GM12878 (cell line): Measurements from ENCODE around the gene GLUD1. TPM values are rescaled to one million over a fixed set of nuclear protein-coding genes. Genes with fewer than 3 reads are reported as not detected.

Experiments used
- ATAC-seq: fragments of 200-7000 bp; cut with Tn5 transposase; 3 replicates; pipeline ENCODE4 v1.9.1; 2020; ENCODE audit warnings: mild to moderate bottlenecking, moderate library complexity
- BruUV-seq: library from RNA; stranded (reverse); fragments of 400-500 nt; replicated peaks from 2 replicates; lab custom pipeline; 2021; lab: Mats Ljungman, UMichigan
- CTCF ChIA-PET: fragments of 300-600 bp; sonication (Branson Sonifier 250); formaldehyde crosslinking; extraction: SDS; loops from one replicate; lab custom pipeline; 2021; ENCODE audit warnings: inconsistent platforms; lab: Yijun Ruan, JAX
- POLR2A ChIA-PET: fragments of 350-600 bp; formaldehyde crosslinking; extraction: SDS; loops from one replicate; lab custom pipeline; 2021; ENCODE audit warnings: inconsistent platforms; lab: Charles Lee
- RAD21 ChIA-PET: fragments of 300-600 bp; sonication (Branson Sonifier 250); formaldehyde crosslinking; loops from one replicate; lab custom pipeline; 2023; ENCODE audit warnings: antibody characterized with exemption; ENCODE audit not compliant: unreplicated experiment; lab: Charles Lee
- SMC1A ChIA-PET: fragments of 300-600 bp; sonication (Branson Sonifier 250); formaldehyde crosslinking; loops from one replicate; lab custom pipeline; 2023; ENCODE audit not compliant: unreplicated experiment, uncharacterized antibody; lab: Charles Lee
- DNase-seq: peaks from one replicate; pipeline ENCODE4 v3.0.0-alpha.2; 2011; ENCODE audit warnings: low read depth, low spot score
- FAIRE-seq: peaks from 3 replicates; lab custom pipeline; 2011; peaks lifted over from hg19 to GRCh38; lab: Jason Lieb, UNC
- H2AFZ ChIP-seq: 2 replicates; pipeline ENCODE4 v1.6.0; 2011; ENCODE audit warnings: low read depth, low read length, control low read depth; ENCODE audit not compliant: control insufficient read depth
- H3K27ac ChIP-seq: 2 replicates; pipeline ENCODE4 v1.5.1; 2011; ENCODE audit warnings: control low read depth; ENCODE audit not compliant: control insufficient read depth, insufficient read depth
- H3K27me3 ChIP-seq, 2 experiments: replicated peaks in 1 of 2; 2 replicates each; pipeline versions ENCODE4 v1.6.0 to v1.6.1; 2011; ENCODE audit warnings: low read length in 1 of 2; ENCODE audit not compliant: control insufficient read depth in 2 of 2, insufficient read depth in 2 of 2
- H3K36me3 ChIP-seq, 2 experiments: 2 replicates each; pipeline ENCODE4 v1.5.1; 2011; ENCODE audit warnings: low read length in 1 of 2; ENCODE audit not compliant: control insufficient read depth in 2 of 2, insufficient read depth in 2 of 2
- H3K4me1 ChIP-seq: 2 replicates; pipeline ENCODE4 v1.6.1; 2011; ENCODE audit warnings: mild to moderate bottlenecking, low read length, moderate library complexity, mixed read lengths; ENCODE audit not compliant: control insufficient read depth, insufficient read depth
- H3K4me2 ChIP-seq: 2 replicates; pipeline ENCODE4 v1.6.0; 2011; ENCODE audit warnings: control low read depth; ENCODE audit not compliant: control insufficient read depth, insufficient read depth
- H3K4me3 ChIP-seq: fragments of 200-600 bp; sonication (generic); 2 replicates; pipeline ENCODE4 v1.5.1; 2016
- H3K79me2 ChIP-seq: 2 replicates; pipeline ENCODE4 v1.6.0; 2011; ENCODE audit warnings: low read length; ENCODE audit not compliant: control insufficient read depth, insufficient read depth
- H3K9ac ChIP-seq: 2 replicates; pipeline ENCODE4 v1.8.0; 2011; ENCODE audit warnings: low read length, control low read depth, mixed read lengths; ENCODE audit not compliant: control insufficient read depth, insufficient read depth
- H3K9me3 ChIP-seq: replicated peaks from 3 replicates; pipeline ENCODE4 v1.5.1; 2011; ENCODE audit warnings: mild to moderate bottlenecking, low read length; ENCODE audit not compliant: control insufficient read depth, insufficient read depth
- H4K20me1 ChIP-seq: 2 replicates; pipeline ENCODE4 v1.6.0; 2011; ENCODE audit not compliant: control insufficient read depth, insufficient read depth
- GABPA ChIP-seq: IDR thresholded peaks from 2 replicates; pipeline ENCODE4 v1.6.1; 2014; ENCODE audit warnings: antibody characterized with exemption, low read depth, mild to moderate bottlenecking, inconsistent platforms
- HDGF ChIP-seq: fragments of 450-650 bp; IDR thresholded peaks from 2 replicates; pipeline ENCODE4 v1.6.1; 2016; ENCODE audit warnings: antibody characterized with exemption
- IKZF2 ChIP-seq, 2 experiments: fragments of 450-650 bp; IDR thresholded peaks; 2 replicates each; pipeline ENCODE4 v1.6.1; 2017; ENCODE audit warnings: mild to moderate bottlenecking in 2 of 2, moderate library complexity in 2 of 2
- KLF5 ChIP-seq: fragments of 450-650 bp; IDR thresholded peaks from 2 replicates; pipeline ENCODE4 v1.6.1; 2014; ENCODE audit warnings: mild to moderate bottlenecking; ENCODE audit not compliant: partially characterized antibody
- POLR2AphosphoS2 ChIP-seq: IDR thresholded peaks from 2 replicates; pipeline ENCODE4 v1.6.1; 2011; ENCODE audit warnings: low read depth, mild to moderate bottlenecking, low read length, improper control_type of control experiment, moderate library complexity
- RELA ChIP-seq: fragments of 450-650 bp; IDR thresholded peaks from 2 replicates; pipeline ENCODE4 v1.8.0; 2014; ENCODE audit warnings: borderline replicate concordance; ENCODE audit not compliant: partially characterized antibody
- SMAD1 ChIP-seq: fragments of 450-650 bp; IDR thresholded peaks from 2 replicates; pipeline ENCODE4 v1.6.1; 2018; ENCODE audit warnings: mild to moderate bottlenecking, low read depth; ENCODE audit not compliant: partially characterized antibody
- TCF7 ChIP-seq: IDR thresholded peaks from 2 replicates; pipeline ENCODE4 v1.6.1; 2014; ENCODE audit warnings: antibody characterized with exemption, borderline replicate concordance
- WGBS: methylation state at CpG from one replicate; pipeline ENCODE4 v1.1.6; 2016; ENCODE audit warnings: low lambda C conversion rate; ENCODE audit not compliant: insufficient replicate concordance, insufficient coverage; ENCODE audit errors: missing lambda C conversion rate; 5-methylcytosine and 5-hydroxymethylcytosine counted together
- in situ Hi-C: fragments of 300-500 bp; cut with MboI; formaldehyde crosslinking; loops from 9 replicates; pipeline ENCODE4 v1.14.3; 2018; ENCODE audit warnings: mixed read lengths
- intact Hi-C: fragments of 100-400 bp; cut with micrococcal nuclease; formaldehyde crosslinking; loops from one replicate; pipeline ENCODE4 v1.14.2; 2022; ENCODE audit not compliant: unreplicated experiment
- polyA plus RNA-seq, 11 experiments: library from polyadenylated mRNA; depleted of rRNA in 4 of 11; unstranded in 6 of 11; stranded (reverse) in 5 of 11; fragments of >200 nt; fragmentation: Nextera tagmentation in 4 of 11; fragmentation: Illumina TruSeq in 1 of 11; extraction: Ambion mirVana in 4 of 11; extraction: Trizol in 1 of 11; gene quantifications; 1 replicate in 1 of 11; 2 replicates in 10 of 11; pipeline versions ENCODE4 v1.2.1 to v1.2.3, GENCODE V29; 2011 to 2016; ENCODE audit warnings: inconsistent platforms in 2 of 11, missing spikeins in 2 of 11, low read depth in 1 of 11
- small RNA-seq: library from RNA; depleted of rRNA; stranded (forward); fragments of <200 nt; gene quantifications from one replicate; pipeline ENCODE3, GENCODE V24; 2014
- total RNA-seq, 4 experiments: library from RNA; depleted of rRNA in 3 of 4; stranded (reverse); fragments of >200 nt in 3 of 4; fragmentation: Illumina TruSeq in 1 of 4; extraction: Trizol in 1 of 4; gene quantifications; 2 replicates each; pipeline versions ENCODE4 v1.2.1 to v1.2.3, GENCODE V29; 2013 to 2021
- TF ChIP-seq, protein P1 (sequence below): fragments of 450-650 bp; IDR thresholded peaks from 2 replicates; pipeline ENCODE4 v1.6.1; 2014; ENCODE audit warnings: mild to moderate bottlenecking
- TF ChIP-seq, protein P2 (sequence below): fragments of 450-650 bp; formaldehyde crosslinking; IDR thresholded peaks from 2 replicates; pipeline ENCODE4 v1.4.0; 2020; ENCODE audit warnings: mild to moderate bottlenecking, moderate library complexity

Gene GLUD1
- total and polyA plus RNA-seq, 10 of the 15 experiments (the other 5 are each of a cell fraction or from before 2014, with no cell fraction given) = 26.1 to 109 (median 81.4) TPM

DNA sequence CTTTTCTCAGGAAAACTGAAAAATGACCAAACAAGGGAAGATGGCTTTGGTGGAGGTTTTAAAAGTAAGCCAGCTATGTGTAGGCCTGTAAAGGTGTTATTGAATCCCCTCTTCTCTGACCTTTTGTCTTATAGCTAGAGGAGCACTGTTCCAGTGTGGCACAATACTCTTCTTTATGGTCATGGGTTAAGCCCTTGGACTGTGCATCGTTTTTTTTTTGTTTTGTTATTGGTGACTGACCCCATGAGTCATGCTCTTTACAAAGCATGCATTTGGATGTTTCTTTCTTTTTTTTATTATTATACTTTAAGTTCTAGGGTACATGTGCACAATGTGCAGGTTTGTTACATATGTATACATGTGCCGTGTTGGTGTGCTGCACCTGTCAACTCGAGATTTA, 94.2 kb downstream of the GLUD1 start:
- H2AFZ ChIP-seq = no peak overlapping the region
- DNase-seq (no peak), FAIRE-seq (no peak), ATAC-seq (no peak)
- 33% methylated on average over 3 of the region's 3 CpGs for WGBS
- no peaks in the 10 kb centered on the region for H3K9me3 ChIP-seq
- H3K27ac ChIP-seq = no peak overlapping the region
- H3K9ac ChIP-seq = no peak overlapping the region
- BruUV-seq = no TSS peak
- SMC1A ChIA-PET = no interaction called here
- H3K4me1 ChIP-seq = no peaks in the 10 kb centered on the region
- no peaks in the 10 kb centered on the region for H3K36me3 ChIP-seq
- no peaks in the 10 kb centered on the region for H4K20me1 ChIP-seq
- CTCF ChIA-PET = no interaction called here
- intact Hi-C loops = no loop called here
- H3K4me3 ChIP-seq = no peak overlapping the region
- no peaks in the 10 kb centered on the region for H3K79me2 ChIP-seq
- H3K27me3 ChIP-seq = no peaks in the 10 kb centered on the region
- RAD21 ChIA-PET = no interaction called here
- in situ Hi-C loops = no loop called here
- H3K4me2 ChIP-seq = no peak overlapping the region
- TF ChIP-seq KLF5 = no peak
- TF ChIP-seq HDGF = no peak
- no peak for TF ChIP-seq RELA
- no peak for TF ChIP-seq POLR2AphosphoS2
- no peak for TF ChIP-seq IKZF2 (IDR thresholded peaks at IDR 0.05)
- TF ChIP-seq TCF7 = no peak
- no peak for TF ChIP-seq GABPA
- TF ChIP-seq SMAD1 = no peak
- TF ChIP-seq, protein P1, sequence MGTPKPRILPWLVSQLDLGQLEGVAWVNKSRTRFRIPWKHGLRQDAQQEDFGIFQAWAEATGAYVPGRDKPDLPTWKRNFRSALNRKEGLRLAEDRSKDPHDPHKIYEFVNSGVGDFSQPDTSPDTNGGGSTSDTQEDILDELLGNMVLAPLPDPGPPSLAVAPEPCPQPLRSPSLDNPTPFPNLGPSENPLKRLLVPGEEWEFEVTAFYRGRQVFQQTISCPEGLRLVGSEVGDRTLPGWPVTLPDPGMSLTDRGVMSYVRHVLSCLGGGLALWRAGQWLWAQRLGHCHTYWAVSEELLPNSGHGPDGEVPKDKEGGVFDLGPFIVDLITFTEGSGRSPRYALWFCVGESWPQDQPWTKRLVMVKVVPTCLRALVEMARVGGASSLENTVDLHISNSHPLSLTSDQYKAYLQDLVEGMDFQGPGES = no peak
- TF ChIP-seq, protein P2, sequence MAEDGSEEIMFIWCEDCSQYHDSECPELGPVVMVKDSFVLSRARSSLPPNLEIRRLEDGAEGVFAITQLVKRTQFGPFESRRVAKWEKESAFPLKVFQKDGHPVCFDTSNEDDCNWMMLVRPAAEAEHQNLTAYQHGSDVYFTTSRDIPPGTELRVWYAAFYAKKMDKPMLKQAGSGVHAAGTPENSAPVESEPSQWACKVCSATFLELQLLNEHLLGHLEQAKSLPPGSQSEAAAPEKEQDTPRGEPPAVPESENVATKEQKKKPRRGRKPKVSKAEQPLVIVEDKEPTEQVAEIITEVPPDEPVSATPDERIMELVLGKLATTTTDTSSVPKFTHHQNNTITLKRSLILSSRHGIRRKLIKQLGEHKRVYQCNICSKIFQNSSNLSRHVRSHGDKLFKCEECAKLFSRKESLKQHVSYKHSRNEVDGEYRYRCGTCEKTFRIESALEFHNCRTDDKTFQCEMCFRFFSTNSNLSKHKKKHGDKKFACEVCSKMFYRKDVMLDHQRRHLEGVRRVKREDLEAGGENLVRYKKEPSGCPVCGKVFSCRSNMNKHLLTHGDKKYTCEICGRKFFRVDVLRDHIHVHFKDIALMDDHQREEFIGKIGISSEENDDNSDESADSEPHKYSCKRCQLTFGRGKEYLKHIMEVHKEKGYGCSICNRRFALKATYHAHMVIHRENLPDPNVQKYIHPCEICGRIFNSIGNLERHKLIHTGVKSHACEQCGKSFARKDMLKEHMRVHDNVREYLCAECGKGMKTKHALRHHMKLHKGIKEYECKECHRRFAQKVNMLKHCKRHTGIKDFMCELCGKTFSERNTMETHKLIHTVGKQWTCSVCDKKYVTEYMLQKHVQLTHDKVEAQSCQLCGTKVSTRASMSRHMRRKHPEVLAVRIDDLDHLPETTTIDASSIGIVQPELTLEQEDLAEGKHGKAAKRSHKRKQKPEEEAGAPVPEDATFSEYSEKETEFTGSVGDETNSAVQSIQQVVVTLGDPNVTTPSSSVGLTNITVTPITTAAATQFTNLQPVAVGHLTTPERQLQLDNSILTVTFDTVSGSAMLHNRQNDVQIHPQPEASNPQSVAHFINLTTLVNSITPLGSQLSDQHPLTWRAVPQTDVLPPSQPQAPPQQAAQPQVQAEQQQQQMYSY = no peak
- POLR2A ChIA-PET = interaction anchor here (0.6 kb wide), 1 partner anchor 135 kb away, joined by 3 read pairs; no protein-coding TSS in a partner anchor

Small RNAs within 50 kb of the gene (small RNA-seq; reads per million reads assigned to genes)
- gene AL136982.5 (not detected), gene FAM25A (not detected), gene RNU6-529P (not detected)

Other genes with a start within 250 kb of the GLUD1 start
- gene MMRN2, start 137.2 kb downstream of the GLUD1 start, total RNA-seq (2014; rRNA removed) = 0.33 and 1.0 TPM in 2 replicates
- 0.22 and 0.55 TPM in 2 replicates for gene MMRN2, start 137.2 kb downstream of the GLUD1 start, total RNA-seq (2014; rRNA removed; fragmentation: Illumina TruSeq; extraction: Trizol)
- gene MMRN2, start 137.2 kb downstream of the GLUD1 start, total RNA-seq (2021) = 0.40 and 0.95 TPM in 2 replicates
- gene MMRN2, start 137.2 kb downstream of the GLUD1 start, polyA plus RNA-seq (2011; rRNA removed) = 0.58 and 1.3 TPM in 2 replicates
- gene MMRN2, start 137.2 kb downstream of the GLUD1 start, polyA plus RNA-seq (2014; fragmentation: Illumina TruSeq; extraction: Trizol) = 0.54 TPM in 1 of 2 replicates, not detected in the other
- under 1 TPM in 1 of 2 experiments, not detected in 1; 0.09 TPM for gene MMRN2, start 137.2 kb downstream of the GLUD1 start, polyA plus RNA-seq (2014; fragmentation: Nextera tagmentation; extraction: Ambion mirVana)
- gene MMRN2, start 137.2 kb downstream of the GLUD1 start, polyA plus RNA-seq (2014; rRNA removed) = 0.11 and 0.19 TPM in 2 replicates
- gene MMRN2, start 137.2 kb downstream of the GLUD1 start, polyA plus RNA-seq (2016; fragmentation: Nextera tagmentation; extraction: Ambion mirVana) = not detected
- 0.33 TPM in 1 of 2 replicates, not detected in the other for gene SNCG, start 136.2 kb downstream of the GLUD1 start, total RNA-seq (2014; rRNA removed)
- not detected in 2 replicates for gene SNCG, start 136.2 kb downstream of the GLUD1 start, total RNA-seq (2014; rRNA removed; fragmentation: Illumina TruSeq; extraction: Trizol)
- 0.33 and 0.35 TPM in 2 replicates for gene SNCG, start 136.2 kb downstream of the GLUD1 start, total RNA-seq (2021)
- gene SNCG, start 136.2 kb downstream of the GLUD1 start, polyA plus RNA-seq (2011; rRNA removed) = 0.22 TPM in 1 of 2 replicates, not detected in the other
- gene SNCG, start 136.2 kb downstream of the GLUD1 start, polyA plus RNA-seq (2014; fragmentation: Illumina TruSeq; extraction: Trizol) = not detected in 2 replicates
- gene SNCG, start 136.2 kb downstream of the GLUD1 start, polyA plus RNA-seq (2014; fragmentation: Nextera tagmentation; extraction: Ambion mirVana) = not detected
- gene SNCG, start 136.2 kb downstream of the GLUD1 start, polyA plus RNA-seq (2014; rRNA removed) = not detected in 2 replicates
- gene SNCG, start 136.2 kb downstream of the GLUD1 start, polyA plus RNA-seq (2016; fragmentation: Nextera tagmentation; extraction: Ambion mirVana) = 1 to 10 TPM in 1 of 2 experiments, under 1 TPM in 1; 0.51 to 1.3 TPM
- gene ADIRF, start 126.4 kb downstream of the GLUD1 start, total RNA-seq (2014; rRNA removed) = 0.56 TPM in 1 of 2 replicates, not detected in the other
- gene ADIRF, start 126.4 kb downstream of the GLUD1 start, total RNA-seq (2014; rRNA removed; fragmentation: Illumina TruSeq; extraction: Trizol) = not detected in 2 replicates
- 0.64 and 0.72 TPM in 2 replicates for gene ADIRF, start 126.4 kb downstream of the GLUD1 start, total RNA-seq (2021)
- 0.38 and 0.40 TPM in 2 replicates for gene ADIRF, start 126.4 kb downstream of the GLUD1 start, polyA plus RNA-seq (2011; rRNA removed)
- gene ADIRF, start 126.4 kb downstream of the GLUD1 start, polyA plus RNA-seq (2014; fragmentation: Illumina TruSeq; extraction: Trizol) = 0.12 TPM in 1 of 2 replicates, not detected in the other
- gene ADIRF, start 126.4 kb downstream of the GLUD1 start, polyA plus RNA-seq (2014; fragmentation: Nextera tagmentation; extraction: Ambion mirVana) = under 1 TPM; 0.77 to 0.98 TPM
- gene ADIRF, start 126.4 kb downstream of the GLUD1 start, polyA plus RNA-seq (2014; rRNA removed) = not detected in 2 replicates
- 1 to 10 TPM; 1.9 to 2.5 TPM for gene ADIRF, start 126.4 kb downstream of the GLUD1 start, polyA plus RNA-seq (2016; fragmentation: Nextera tagmentation; extraction: Ambion mirVana)
- not detected in 2 replicates for gene FAM25A, start 74.5 kb downstream of the GLUD1 start, total RNA-seq (2014; rRNA removed)
- gene FAM25A, start 74.5 kb downstream of the GLUD1 start, total RNA-seq (2014; rRNA removed; fragmentation: Illumina TruSeq; extraction: Trizol) = not detected in 2 replicates
- gene FAM25A, start 74.5 kb downstream of the GLUD1 start, total RNA-seq (2021) = not detected in 2 replicates
- not detected in 2 replicates for gene FAM25A, start 74.5 kb downstream of the GLUD1 start, polyA plus RNA-seq (2011; rRNA removed)
- not detected in 2 replicates for gene FAM25A, start 74.5 kb downstream of the GLUD1 start, polyA plus RNA-seq (2014; fragmentation: Illumina TruSeq; extraction: Trizol)
- not detected for gene FAM25A, start 74.5 kb downstream of the GLUD1 start, polyA plus RNA-seq (2014; fragmentation: Nextera tagmentation; extraction: Ambion mirVana)
- not detected in 2 replicates for gene FAM25A, start 74.5 kb downstream of the GLUD1 start, polyA plus RNA-seq (2014; rRNA removed)
- not detected for gene FAM25A, start 74.5 kb downstream of the GLUD1 start, polyA plus RNA-seq (2016; fragmentation: Nextera tagmentation; extraction: Ambion mirVana)
- gene SHLD2, start 363 bp upstream of the GLUD1 start, total RNA-seq (2014; rRNA removed) = 36.8 and 39.5 TPM in 2 replicates
- 43.1 and 45.3 TPM in 2 replicates for gene SHLD2, start 363 bp upstream of the GLUD1 start, total RNA-seq (2014; rRNA removed; fragmentation: Illumina TruSeq; extraction: Trizol)
- gene SHLD2, start 363 bp upstream of the GLUD1 start, total RNA-seq (2021) = 30.8 and 31.1 TPM in 2 replicates
- 26.1 and 42.8 TPM in 2 replicates for gene SHLD2, start 363 bp upstream of the GLUD1 start, polyA plus RNA-seq (2011; rRNA removed)
- 40.3 and 52.6 TPM in 2 replicates for gene SHLD2, start 363 bp upstream of the GLUD1 start, polyA plus RNA-seq (2014; fragmentation: Illumina TruSeq; extraction: Trizol)
- 10 to 100 TPM; 24.5 to 29.4 TPM for gene SHLD2, start 363 bp upstream of the GLUD1 start, polyA plus RNA-seq (2014; fragmentation: Nextera tagmentation; extraction: Ambion mirVana)
- gene SHLD2, start 363 bp upstream of the GLUD1 start, polyA plus RNA-seq (2014; rRNA removed) = 26.4 and 29.4 TPM in 2 replicates
- gene SHLD2, start 363 bp upstream of the GLUD1 start, polyA plus RNA-seq (2016; fragmentation: Nextera tagmentation; extraction: Ambion mirVana) = 10 to 100 TPM; 26.8 to 35.0 TPM
- 0.05 and 0.11 TPM in 2 replicates for gene NUTM2A, start 130.6 kb upstream of the GLUD1 start, total RNA-seq (2014; rRNA removed)
- not detected in 2 replicates for gene NUTM2A, start 130.6 kb upstream of the GLUD1 start, total RNA-seq (2014; rRNA removed; fragmentation: Illumina TruSeq; extraction: Trizol)
- gene NUTM2A, start 130.6 kb upstream of the GLUD1 start, total RNA-seq (2021) = 0.38 TPM in 1 of 2 replicates, not detected in the other
- gene NUTM2A, start 130.6 kb upstream of the GLUD1 start, polyA plus RNA-seq (2011; rRNA removed) = not detected in 2 replicates
- gene NUTM2A, start 130.6 kb upstream of the GLUD1 start, polyA plus RNA-seq (2014; fragmentation: Illumina TruSeq; extraction: Trizol) = 0.03 TPM in 1 of 2 replicates, not detected in the other
- gene NUTM2A, start 130.6 kb upstream of the GLUD1 start, polyA plus RNA-seq (2014; fragmentation: Nextera tagmentation; extraction: Ambion mirVana) = not detected
- 0.20 and 0.29 TPM in 2 replicates for gene NUTM2A, start 130.6 kb upstream of the GLUD1 start, polyA plus RNA-seq (2014; rRNA removed)
- gene NUTM2A, start 130.6 kb upstream of the GLUD1 start, polyA plus RNA-seq (2016; fragmentation: Nextera tagmentation; extraction: Ambion mirVana) = under 1 TPM in 1 of 2 experiments, not detected in 1; 0.13 TPM